NB4 (cell line): ENCODE data around the gene TBC1D1.

Source experiments
- DNase-seq: peaks from one replicate; pipeline ENCODE4 v3.0.0; 2010; ENCODE audit warnings: low read depth
- H3K4me3 ChIP-seq: one replicate; pipeline ENCODE4 v1.5.1; 2011; ENCODE audit warnings: mild to moderate bottlenecking, low read depth, low read length, moderate library complexity
- MYC ChIP-seq: IDR thresholded peaks from 2 replicates; pipeline ENCODE4 v1.6.1; 2011; ENCODE audit warnings: low read depth, low read length
- POLR2A ChIP-seq: IDR thresholded peaks from 2 replicates; pipeline ENCODE4 v1.6.1; 2011; ENCODE audit warnings: mild to moderate bottlenecking; ENCODE audit not compliant: insufficient read length; ENCODE audit errors: extremely low read depth
- TF ChIP-seq, protein P1 (sequence below): IDR thresholded peaks from one replicate; pipeline ENCODE4 v1.5.1; 2012; ENCODE audit warnings: low read depth, low read length
- TF ChIP-seq, protein P2 (sequence below): IDR thresholded peaks from 2 replicates; pipeline ENCODE4 v1.6.1; 2011; ENCODE audit warnings: low read depth, low read length

The TBC1D1 gene

DNA sequence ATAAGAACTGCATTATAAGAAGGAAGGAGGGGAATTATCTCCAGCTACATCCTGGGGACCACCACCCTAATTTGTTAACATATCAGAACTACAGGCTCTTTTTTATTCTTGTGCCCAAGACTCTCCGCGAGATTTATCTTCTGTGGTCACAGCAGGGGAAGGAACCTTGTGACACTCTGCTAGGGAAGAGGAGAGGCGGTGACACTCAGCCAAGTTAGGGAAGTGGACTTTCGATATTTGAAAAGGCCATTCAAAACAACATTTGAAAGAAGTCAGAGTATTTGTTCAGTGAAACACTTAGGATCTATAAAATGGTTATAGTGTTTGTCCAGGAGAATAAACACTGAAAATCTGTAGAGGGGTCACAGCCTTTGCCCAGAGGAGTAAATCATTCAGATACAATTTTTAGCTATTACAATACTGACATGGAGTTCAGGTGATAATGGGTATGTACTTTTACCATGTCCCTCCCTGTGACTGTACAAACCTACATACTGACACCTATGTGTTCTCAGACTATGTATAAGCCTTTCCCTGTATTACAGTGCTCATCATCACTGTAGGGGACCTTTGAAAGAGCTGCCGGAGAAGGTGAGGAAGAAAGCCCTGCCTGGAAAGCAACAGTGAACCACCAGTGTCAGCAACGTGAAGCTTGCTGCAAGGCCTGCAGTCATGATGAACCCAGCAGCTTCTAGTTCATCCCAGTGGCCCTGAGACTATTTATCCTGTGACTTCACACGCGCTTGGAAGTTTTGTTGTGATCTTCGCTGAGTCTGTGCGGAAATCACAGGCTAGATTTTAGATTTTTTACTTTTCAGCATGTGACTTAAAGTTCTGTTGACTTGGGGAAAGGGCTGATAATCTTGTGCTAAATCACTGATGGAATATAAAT, 60.8 kb downstream of the TBC1D1 start:
- TF ChIP-seq, protein P1, sequence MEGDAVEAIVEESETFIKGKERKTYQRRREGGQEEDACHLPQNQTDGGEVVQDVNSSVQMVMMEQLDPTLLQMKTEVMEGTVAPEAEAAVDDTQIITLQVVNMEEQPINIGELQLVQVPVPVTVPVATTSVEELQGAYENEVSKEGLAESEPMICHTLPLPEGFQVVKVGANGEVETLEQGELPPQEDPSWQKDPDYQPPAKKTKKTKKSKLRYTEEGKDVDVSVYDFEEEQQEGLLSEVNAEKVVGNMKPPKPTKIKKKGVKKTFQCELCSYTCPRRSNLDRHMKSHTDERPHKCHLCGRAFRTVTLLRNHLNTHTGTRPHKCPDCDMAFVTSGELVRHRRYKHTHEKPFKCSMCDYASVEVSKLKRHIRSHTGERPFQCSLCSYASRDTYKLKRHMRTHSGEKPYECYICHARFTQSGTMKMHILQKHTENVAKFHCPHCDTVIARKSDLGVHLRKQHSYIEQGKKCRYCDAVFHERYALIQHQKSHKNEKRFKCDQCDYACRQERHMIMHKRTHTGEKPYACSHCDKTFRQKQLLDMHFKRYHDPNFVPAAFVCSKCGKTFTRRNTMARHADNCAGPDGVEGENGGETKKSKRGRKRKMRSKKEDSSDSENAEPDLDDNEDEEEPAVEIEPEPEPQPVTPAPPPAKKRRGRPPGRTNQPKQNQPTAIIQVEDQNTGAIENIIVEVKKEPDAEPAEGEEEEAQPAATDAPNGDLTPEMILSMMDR = no peak
- TF ChIP-seq POLR2A = no peak
- TF ChIP-seq, protein P2, sequence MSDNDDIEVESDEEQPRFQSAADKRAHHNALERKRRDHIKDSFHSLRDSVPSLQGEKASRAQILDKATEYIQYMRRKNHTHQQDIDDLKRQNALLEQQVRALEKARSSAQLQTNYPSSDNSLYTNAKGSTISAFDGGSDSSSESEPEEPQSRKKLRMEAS = no peak
- TF ChIP-seq MYC = no peak
- no peak overlapping the region for H3K4me3 ChIP-seq
- no peak for DNase-seq

DNA sequence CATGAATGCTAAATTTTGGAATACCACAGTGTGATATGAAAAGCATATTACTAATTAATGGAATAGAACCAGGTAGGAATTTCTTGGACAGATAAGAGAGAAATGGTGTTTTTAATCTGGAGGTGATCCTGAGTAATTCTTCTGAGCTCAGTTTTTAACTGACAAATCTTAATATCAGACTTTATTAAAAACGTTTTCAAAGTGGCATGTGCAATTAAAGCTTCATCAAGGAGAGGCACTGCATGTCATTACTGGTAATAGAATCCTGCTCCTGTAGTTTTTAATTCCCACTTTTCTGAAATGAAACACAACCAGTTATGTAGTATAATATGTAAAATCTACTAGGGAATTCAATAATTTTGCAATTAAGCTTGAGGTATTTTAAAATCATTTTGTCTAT, 62.3 kb downstream of the TBC1D1 start:
- TF ChIP-seq, protein P2 = no peak
- no peak for TF ChIP-seq MYC
- TF ChIP-seq POLR2A = no peak
- TF ChIP-seq, protein P1 = no peak

DNA sequence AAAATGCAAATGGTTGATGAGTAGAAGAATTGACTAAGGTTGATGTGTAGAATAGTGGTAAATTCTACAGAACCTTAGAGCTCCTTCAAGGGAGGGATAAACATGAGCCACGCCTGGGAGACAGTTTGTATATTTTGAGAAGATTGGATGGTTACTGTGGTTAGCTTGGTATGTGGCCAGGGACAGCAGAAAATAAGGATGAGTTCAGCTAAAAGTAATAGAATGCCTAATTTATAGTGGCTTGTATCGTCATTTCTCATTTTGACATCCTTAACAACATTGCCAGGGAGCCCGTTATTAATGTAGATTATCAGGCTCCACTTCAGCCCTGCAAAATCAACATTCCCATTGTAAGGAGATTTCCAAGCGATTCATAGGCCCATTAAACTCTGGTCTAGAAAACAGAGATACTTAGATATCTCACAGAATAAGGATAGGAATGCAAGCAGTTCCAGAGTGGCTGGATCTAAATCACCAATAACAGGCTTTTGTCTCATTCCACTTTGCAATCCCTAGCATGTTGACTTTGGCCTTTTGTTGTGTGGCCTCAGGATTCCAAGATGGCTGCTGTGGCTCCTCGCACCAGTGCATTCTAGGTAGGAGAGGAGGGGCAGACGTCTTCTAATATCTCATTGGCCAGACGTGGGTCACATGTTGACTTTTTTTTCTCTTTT, 62.9 kb downstream of the TBC1D1 start:
- DNase-seq = no peak
- TF ChIP-seq MYC (no peak), POLR2A (no peak)
- TF ChIP-seq, protein P1 = no peak
- TF ChIP-seq, protein P2 = no peak
- H3K4me3 ChIP-seq = no peak overlapping the region

More for the DNA sequence above, 62.3 kb downstream of the TBC1D1 start:
- DNase-seq = no peak
- H3K4me3 ChIP-seq = no peak overlapping the region

DNA sequence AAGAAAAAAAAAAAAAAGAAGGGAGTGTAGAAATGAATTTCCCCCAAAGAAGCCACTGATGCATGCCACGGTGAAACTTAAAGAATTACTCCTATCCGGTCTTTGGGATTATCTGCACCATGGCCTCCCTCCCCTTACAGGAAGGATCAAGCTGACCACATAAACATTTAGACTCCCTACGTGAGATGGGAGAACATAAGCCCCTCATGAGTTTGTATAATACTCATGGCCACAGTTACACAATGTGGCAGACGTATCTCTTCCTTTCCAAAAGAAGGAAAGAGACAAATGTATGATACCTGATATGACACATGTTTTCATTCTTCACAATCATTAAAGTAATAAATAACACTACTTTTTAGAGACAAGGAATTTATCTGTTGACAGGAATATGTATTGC, 66.1 kb downstream of the TBC1D1 start:
- TF ChIP-seq, protein P2 = no peak
- TF ChIP-seq MYC (no peak), POLR2A (no peak)
- TF ChIP-seq, protein P1 = no peak
- no peak for DNase-seq
- no peak overlapping the region for H3K4me3 ChIP-seq

DNA sequence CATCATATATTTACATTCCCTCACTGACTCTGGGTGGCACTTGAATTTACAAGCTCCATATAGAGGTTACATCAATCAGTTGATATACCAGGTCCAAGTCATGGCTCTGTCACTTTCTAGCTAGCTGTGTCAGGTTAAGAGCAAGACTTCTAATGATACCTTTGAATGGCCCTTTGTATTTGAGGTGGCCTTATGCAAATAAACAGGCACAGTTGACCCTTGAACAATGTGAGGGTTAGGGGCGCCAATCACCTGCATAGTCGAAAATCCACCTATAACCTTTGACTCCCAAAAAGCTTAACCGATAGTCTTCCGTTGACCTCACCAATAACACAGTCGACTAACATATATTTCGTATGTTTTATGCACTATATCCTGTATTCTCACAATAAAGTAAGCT, 68.0 kb downstream of the TBC1D1 start:
- DNase-seq = no peak
- TF ChIP-seq, protein P2 = no peak
- TF ChIP-seq MYC = no peak
- TF ChIP-seq, protein P1 = no peak
- no peak overlapping the region for H3K4me3 ChIP-seq
